AG10803 (cell line): ENCODE data around the gene EYA4.

Experiments
- DNase-seq: peaks from one replicate; pipeline ENCODE4 v3.0.0; 2010; ENCODE audit warnings: low read depth
- H3K4me3 ChIP-seq: 2 replicates; pipeline ENCODE4 v1.5.1; 2011; ENCODE audit warnings: mild to moderate bottlenecking, low read length, control low read depth
- TF ChIP-seq, protein P1 (sequence below): conservative IDR thresholded peaks from 2 replicates; pipeline ENCODE4 v1.5.1; 2011; ENCODE audit warnings: mild to moderate bottlenecking, low read length, control low read depth, inconsistent platforms

Gene EYA4

DNA sequence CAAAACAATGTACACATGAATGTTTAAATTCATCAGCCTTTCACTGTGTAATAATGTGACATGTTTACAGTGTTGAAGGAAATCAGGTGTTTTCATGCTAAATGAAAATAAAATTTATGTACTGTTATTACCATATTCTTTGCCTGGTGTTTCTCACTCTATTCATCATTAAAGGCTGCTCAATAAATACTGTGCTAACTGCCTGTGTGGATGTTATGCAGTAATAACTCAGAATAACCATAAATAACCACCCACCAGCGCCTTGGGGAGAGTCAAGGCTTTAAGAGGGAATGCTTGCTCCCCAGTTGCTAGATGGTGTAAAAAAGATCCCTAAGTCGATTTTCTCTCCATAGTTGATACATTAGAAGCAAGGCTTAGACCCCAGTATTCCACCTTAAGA, 299.9 kb downstream of the EYA4 start:
- DNase-seq, result no peak
- TF ChIP-seq, protein P1, sequence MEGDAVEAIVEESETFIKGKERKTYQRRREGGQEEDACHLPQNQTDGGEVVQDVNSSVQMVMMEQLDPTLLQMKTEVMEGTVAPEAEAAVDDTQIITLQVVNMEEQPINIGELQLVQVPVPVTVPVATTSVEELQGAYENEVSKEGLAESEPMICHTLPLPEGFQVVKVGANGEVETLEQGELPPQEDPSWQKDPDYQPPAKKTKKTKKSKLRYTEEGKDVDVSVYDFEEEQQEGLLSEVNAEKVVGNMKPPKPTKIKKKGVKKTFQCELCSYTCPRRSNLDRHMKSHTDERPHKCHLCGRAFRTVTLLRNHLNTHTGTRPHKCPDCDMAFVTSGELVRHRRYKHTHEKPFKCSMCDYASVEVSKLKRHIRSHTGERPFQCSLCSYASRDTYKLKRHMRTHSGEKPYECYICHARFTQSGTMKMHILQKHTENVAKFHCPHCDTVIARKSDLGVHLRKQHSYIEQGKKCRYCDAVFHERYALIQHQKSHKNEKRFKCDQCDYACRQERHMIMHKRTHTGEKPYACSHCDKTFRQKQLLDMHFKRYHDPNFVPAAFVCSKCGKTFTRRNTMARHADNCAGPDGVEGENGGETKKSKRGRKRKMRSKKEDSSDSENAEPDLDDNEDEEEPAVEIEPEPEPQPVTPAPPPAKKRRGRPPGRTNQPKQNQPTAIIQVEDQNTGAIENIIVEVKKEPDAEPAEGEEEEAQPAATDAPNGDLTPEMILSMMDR, result no peak
- H3K4me3 ChIP-seq, result no peak overlapping the region

DNA sequence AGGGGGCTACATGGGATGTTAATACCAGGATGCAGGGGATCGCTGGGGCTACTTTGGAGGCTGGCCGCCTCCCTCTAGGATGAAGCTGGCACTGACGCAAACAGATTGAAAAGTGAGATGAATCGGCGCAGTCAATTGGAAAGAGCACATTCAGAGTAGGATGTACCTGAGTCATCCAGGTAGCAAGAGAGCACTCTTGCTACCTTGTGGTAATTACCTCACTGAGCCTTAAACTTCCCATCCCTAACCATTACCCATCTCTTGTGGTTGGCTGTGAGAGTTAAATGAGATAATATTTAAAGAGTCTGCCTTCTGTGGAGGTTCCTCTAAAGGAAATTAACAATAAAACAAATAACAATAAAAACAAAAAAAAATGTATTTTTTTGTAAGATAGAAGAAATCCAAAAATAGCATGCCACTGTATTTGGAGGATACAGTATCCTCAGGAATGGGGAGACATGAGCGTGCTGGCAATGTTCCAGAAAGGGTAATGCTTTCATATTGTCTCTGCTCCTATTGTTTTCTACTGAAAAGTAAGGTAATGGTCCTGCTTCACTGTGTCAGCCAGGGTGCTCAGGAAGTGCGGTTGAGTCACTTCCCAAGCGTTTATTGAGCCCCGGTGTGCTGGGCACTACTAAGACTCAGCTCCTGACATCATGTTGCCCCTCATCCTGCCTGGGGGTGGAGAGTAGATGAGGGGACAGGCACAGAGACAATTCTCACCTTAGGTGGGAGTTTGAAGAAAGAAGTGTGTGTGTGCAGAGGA, 301.1 kb downstream of the EYA4 start:
- H3K4me3 ChIP-seq, result no peak overlapping the region
- DNase-seq, result no peak
- TF ChIP-seq, protein P1, result no peak

DNA sequence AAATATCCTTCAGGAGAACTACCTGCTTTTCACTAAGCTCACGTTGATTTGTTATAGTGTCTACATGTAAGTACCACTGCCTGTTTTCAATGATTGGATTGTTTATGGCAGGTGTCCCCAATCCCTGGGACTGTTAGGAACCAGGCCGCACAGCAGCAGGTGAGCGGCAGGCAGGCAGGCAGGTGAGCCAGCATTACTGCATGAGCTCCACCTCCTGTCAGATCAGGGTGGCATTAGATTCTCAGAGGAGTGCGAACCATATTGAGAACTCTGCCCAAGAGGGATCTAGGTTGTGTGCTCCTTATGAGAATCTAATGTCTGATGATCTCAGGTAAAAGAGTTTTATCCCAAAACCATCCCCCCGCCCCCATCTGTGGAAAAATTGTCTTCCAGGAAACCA, 303.3 kb downstream of the EYA4 start:
- no peak for DNase-seq
- TF ChIP-seq, protein P1, result no peak
- no peak overlapping the region for H3K4me3 ChIP-seq

DNA sequence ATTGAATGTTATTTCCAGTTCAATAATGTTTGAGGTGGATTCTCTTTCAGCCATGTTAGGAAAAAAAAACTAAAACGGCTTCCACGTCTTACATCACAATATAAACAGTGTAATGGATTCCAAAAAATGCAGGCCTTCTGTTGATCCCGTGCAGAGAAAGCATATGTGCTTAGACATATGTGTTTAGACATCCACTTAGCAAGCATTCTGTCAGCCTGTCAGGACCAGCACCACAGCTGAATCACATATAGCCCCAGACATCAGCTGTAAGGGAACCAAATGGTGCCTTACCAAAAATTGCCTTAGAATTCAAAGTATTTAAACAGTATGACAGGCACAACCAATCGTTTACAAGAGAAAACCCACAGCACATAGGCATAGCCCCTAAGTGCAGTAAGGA, 304.9 kb downstream of the EYA4 start:
- no peak overlapping the region for H3K4me3 ChIP-seq
- TF ChIP-seq, protein P1, result no peak
- peak; percentile 55 for DNase-seq

DNA sequence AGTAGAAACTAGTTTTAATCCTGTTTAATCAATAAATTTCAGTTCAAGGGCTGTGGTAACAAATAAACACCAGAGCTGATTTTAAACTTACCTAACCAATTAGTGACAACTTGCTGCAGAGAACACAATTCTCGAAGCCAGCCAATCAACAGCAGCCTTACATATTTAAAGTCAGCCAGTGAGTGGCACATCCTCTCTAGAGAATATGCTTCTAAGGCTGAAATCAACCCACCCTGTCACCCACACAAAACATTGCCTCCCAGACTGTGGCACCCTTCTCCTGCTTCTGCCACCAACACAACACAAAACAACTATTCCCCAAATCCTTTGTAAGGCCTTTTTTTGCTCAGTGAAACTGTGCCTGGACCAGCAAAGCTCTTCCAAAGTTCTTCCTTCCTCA, 306.0 kb downstream of the EYA4 start:
- TF ChIP-seq, protein P1, result no peak
- DNase-seq, result no peak
- H3K4me3 ChIP-seq, result no peak overlapping the region

DNA sequence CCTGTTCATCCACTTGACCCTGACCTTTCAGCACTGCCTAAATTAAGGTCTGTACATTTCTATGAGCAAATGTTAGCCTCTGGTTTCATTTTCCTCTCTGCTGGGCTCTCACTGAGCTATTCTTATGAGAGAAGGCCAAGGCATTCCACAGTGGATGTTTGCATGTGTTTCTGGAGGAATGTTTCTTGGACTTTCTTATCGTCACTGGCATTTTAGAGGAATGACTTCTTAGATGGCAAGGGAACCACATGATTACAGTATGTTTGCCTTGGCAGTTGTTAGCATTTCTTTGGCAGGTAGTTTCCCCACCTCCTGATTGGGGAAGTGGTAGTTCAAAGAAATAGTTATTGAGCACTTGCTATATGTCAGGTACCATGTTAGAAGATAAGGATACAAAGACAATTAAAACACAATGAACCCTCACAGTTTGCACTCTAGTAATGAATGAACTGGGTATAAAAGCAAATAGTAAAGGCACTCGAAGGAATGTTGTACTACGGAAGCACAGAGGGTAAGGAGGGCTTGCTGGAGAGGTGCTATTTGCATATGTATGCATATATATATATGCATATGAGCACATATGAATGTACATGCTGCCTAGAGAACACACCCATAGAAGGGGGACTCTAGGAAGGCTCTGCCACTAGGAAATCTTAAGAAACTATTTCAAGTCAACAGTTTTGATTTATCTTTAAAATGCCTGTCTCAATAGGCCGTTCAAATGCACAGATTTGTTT, 307.4 kb downstream of the EYA4 start:
- peak; percentile 90 for DNase-seq
- TF ChIP-seq, protein P1, result no peak
- no peak overlapping the region for H3K4me3 ChIP-seq

DNA sequence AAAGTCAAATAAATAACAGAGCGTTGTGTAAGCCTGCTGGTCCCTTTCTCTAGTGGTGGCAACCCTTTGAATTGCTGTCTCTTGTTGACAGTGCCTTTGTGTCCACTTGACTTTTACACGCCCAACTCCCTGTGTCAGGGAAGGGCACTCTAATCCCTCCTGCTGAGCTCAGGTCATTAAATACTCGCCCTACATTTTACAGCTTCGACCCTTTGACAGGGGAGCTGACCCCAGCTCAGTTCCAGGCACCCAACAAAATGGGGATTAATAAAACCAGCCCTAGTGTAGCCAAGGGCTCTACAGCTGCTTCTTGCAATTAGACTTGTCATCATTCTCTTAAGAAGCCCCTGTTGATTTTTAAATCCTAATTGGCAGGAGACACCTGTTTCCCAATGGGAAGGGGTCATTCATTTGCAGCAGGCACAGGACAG, 308.2 kb downstream of the EYA4 start:
- no peak for DNase-seq

More for the DNA sequence above, 308.2 kb downstream of the EYA4 start:
- no peak overlapping the region for H3K4me3 ChIP-seq
- TF ChIP-seq, protein P1, result no peak
